Smooth muscle cell (in vitro differentiated cells): ENCODE data around the gene LYZ. TPM values are rescaled to one million over a fixed set of nuclear protein-coding genes. Genes with fewer than 3 reads are reported as not detected.

Experiments
- DNase-seq: peaks from one replicate; lab custom pipeline; 2025; ENCODE audit not compliant: unreplicated experiment; lab: John Stamatoyannopoulos, UW
- H2AFZ ChIP-seq: fragments of 200-600 bp; sonication (generic); 2 replicates; pipeline ENCODE4 v1.6.0; 2016; ENCODE audit warnings: antibody characterized with exemption, low read depth, mild to moderate bottlenecking
- H3F3A ChIP-seq: fragments of 200-600 bp; sonication (generic); 2 replicates; pipeline ENCODE4 v1.6.0; 2017; ENCODE audit warnings: antibody characterized with exemption, low read depth
- H3K27ac ChIP-seq: fragments of 200-600 bp; sonication (generic); 2 replicates; pipeline ENCODE4 v1.5.1; 2016; ENCODE audit warnings: low read depth, mild to moderate bottlenecking
- H3K27me3 ChIP-seq: fragments of 200-600 bp; sonication (generic); 2 replicates; pipeline ENCODE4 v1.6.1; 2016; ENCODE audit warnings: low read depth, mild to moderate bottlenecking
- H3K36me3 ChIP-seq: fragments of 200-600 bp; sonication (generic); 2 replicates; pipeline ENCODE4 v1.5.1; 2016; ENCODE audit warnings: low read depth
- H3K4me1 ChIP-seq: fragments of 200-600 bp; sonication (generic); 2 replicates; pipeline ENCODE4 v1.5.1; 2016; ENCODE audit warnings: low read depth
- H3K4me2 ChIP-seq: fragments of 200-600 bp; sonication (generic); 2 replicates; pipeline ENCODE4 v1.6.0; 2016; ENCODE audit warnings: mild to moderate bottlenecking
- H3K4me3 ChIP-seq: fragments of 200-600 bp; sonication (generic); 2 replicates; pipeline ENCODE4 v1.5.1; 2016; ENCODE audit warnings: mild to moderate bottlenecking
- H3K79me2 ChIP-seq: fragments of 200-600 bp; sonication (generic); 2 replicates; pipeline ENCODE4 v1.6.0; 2016; ENCODE audit warnings: low read depth, mild to moderate bottlenecking
- H3K9ac ChIP-seq: fragments of 200-600 bp; sonication (generic); 2 replicates; pipeline ENCODE4 v1.6.0; 2016; ENCODE audit warnings: low read depth
- H3K9me3 ChIP-seq: fragments of 200-600 bp; sonication (generic); replicated peaks from 2 replicates; pipeline ENCODE4 v1.5.1; 2016; ENCODE audit warnings: low read depth
- H4K20me1 ChIP-seq: fragments of 200-600 bp; sonication (generic); 2 replicates; pipeline ENCODE4 v1.6.0; 2016; ENCODE audit warnings: low read depth
- CTCF ChIP-seq: fragments of 200-600 bp; sonication (generic); IDR thresholded peaks from 2 replicates; pipeline ENCODE4 v1.5.1; 2017; ENCODE audit warnings: borderline replicate concordance, mild to moderate bottlenecking, antibody characterized with exemption; ENCODE audit not compliant: insufficient read depth, poor library complexity, severe bottlenecking
- WGBS: methylation state at CpG from one replicate; pipeline ENCODE4 v1.1.7; 2016; ENCODE audit warnings: low lambda C conversion rate; 5-methylcytosine and 5-hydroxymethylcytosine counted together
- polyA plus RNA-seq: library from polyadenylated mRNA; unstranded; fragments of >200 nt; fragmentation: Nextera tagmentation; extraction: Ambion mirVana; gene quantifications from 2 replicates; pipeline ENCODE4 v1.2.1, GENCODE V29; 2016
- total RNA-seq: library from RNA; depleted of rRNA; stranded (reverse); fragments of >200 nt; gene quantifications from 2 replicates; pipeline ENCODE4 v1.2.3, GENCODE V29; 2014

LYZ gene
- total and polyA plus RNA-seq, 2 experiments from 2014 or later: not detected

GRCh38 chr12:69392179-69392928 is 44.2 kb downstream of the LYZ start:
- 97% methylated on average over 1 of the region's 1 CpG for WGBS
- no peak for DNase-seq
- Histone ChIP-seq H3K27me3 (no peaks in the 10 kb centered on the region), H3F3A (peaks cover 41% of the 10 kb centered on the region), H4K20me1 (no peaks in the 10 kb centered on the region), H3K27ac (peak overlapping the region; percentile 97), H3K4me2 (peak overlapping the region; percentile 37), H3K79me2 (no peaks in the 10 kb centered on the region), H3K4me3 (no peak overlapping the region), H3K4me1 (peaks cover 23% of the 10 kb centered on the region), H3K36me3 (peaks cover 8% of the 10 kb centered on the region), H2AFZ (no peak overlapping the region), H3K9me3 (no peaks in the 10 kb centered on the region), H3K9ac (no peak overlapping the region)
- TF ChIP-seq CTCF: no peak

GRCh38 chr12:69396041-69396440 is 47.9 kb downstream of the LYZ start:
- Histone ChIP-seq H3K4me1 (peaks cover 23% of the 10 kb centered on the region), H3K79me2 (no peaks in the 10 kb centered on the region), H3K36me3 (peaks cover 14% of the 10 kb centered on the region), H3K9ac (peak overlapping the region; percentile 90), H3K27ac (peak overlapping the region; percentile 97), H3K4me3 (no peak overlapping the region), H3F3A (peaks cover 43% of the 10 kb centered on the region), H3K9me3 (no peaks in the 10 kb centered on the region), H3K4me2 (peak overlapping the region; percentile 46), H2AFZ (no peak overlapping the region), H3K27me3 (no peaks in the 10 kb centered on the region), H4K20me1 (no peaks in the 10 kb centered on the region)
- WGBS: 5% methylated on average over 1 of the region's 1 CpG
- no peak for TF ChIP-seq CTCF
- no peak for DNase-seq

GRCh38 chr12:69396963-69397362 is 48.8 kb downstream of the LYZ start:
- no peak overlapping the region for H2AFZ ChIP-seq
- peak overlapping the region; percentile 97 for H3K27ac ChIP-seq
- peaks cover 14% of the 10 kb centered on the region for H3K36me3 ChIP-seq
- no peaks in the 10 kb centered on the region for H3K9me3 ChIP-seq
- no peak for DNase-seq
- H3K4me2 ChIP-seq: peak overlapping the region; percentile 46
- peak overlapping the region; percentile 90 for H3K9ac ChIP-seq
- WGBS: 93% methylated on average over 3 of the region's 3 CpGs
- H3K4me1 ChIP-seq: peaks cover 23% of the 10 kb centered on the region
- H3K4me3 ChIP-seq: no peak overlapping the region
- no peaks in the 10 kb centered on the region for H4K20me1 ChIP-seq
- peaks cover 42% of the 10 kb centered on the region for H3F3A ChIP-seq
- no peaks in the 10 kb centered on the region for H3K27me3 ChIP-seq
- H3K79me2 ChIP-seq: no peaks in the 10 kb centered on the region
- TF ChIP-seq CTCF: no peak

DNA sequence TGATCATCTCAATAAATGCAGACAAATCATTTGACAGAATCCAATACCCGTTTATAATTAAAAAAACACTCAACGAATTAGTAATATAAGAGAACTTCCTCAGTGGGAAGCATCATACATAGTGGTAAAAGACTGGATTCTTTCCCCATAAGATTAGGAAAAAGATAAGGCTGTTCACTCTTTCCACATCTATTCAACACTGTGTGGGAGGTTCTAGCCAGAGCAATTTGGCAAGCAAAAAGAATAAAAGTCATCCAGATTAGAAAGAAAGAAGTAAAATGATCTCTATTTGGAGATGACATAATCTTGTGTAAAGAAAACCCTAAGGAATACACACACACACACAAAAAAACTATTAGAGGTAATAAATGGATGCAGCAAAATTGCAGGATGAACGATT is 49.8 kb downstream of the LYZ start:
- TF ChIP-seq CTCF: no peak
- Histone ChIP-seq H3K4me2 (no peak overlapping the region), H3K9ac (no peak overlapping the region), H3K9me3 (no peaks in the 10 kb centered on the region), H3K36me3 (peaks cover 14% of the 10 kb centered on the region), H3K4me3 (no peak overlapping the region), H2AFZ (no peak overlapping the region), H3K4me1 (peaks cover 23% of the 10 kb centered on the region), H4K20me1 (no peaks in the 10 kb centered on the region), H3F3A (peaks cover 37% of the 10 kb centered on the region), H3K79me2 (no peaks in the 10 kb centered on the region), H3K27ac (peak overlapping the region; percentile 97), H3K27me3 (no peaks in the 10 kb centered on the region)
- 76% methylated on average over 3 of the region's 3 CpGs for WGBS
- DNase-seq: no peak
